Upper lobe of left lung (tissue), 6 donors: ENCODE results near the gene AQP5. TPM values are rescaled to one million over a fixed set of nuclear protein-coding genes. Genes with fewer than 3 reads are reported as not detected.

ENCODE experiments used
- ATAC-seq, 2 donors: fragments of 200-7000 bp; cut with Tn5 transposase; one replicate each; pipeline ENCODE4 v1.9.1; 2022; ENCODE audit warnings: mild to moderate bottlenecking in 2 of 2, moderate library complexity in 2 of 2; ENCODE audit not compliant: low FRiP score in 2 of 2
- DNase-seq, 2 donors: peaks; one replicate each; pipeline ENCODE4 v3.0.0-alpha.2; 2019 to 2020
- H3K27ac ChIP-seq, 4 donors: fragments of 200-600 bp; sonication (generic); one replicate each; pipeline ENCODE4 v1.5.1; 2016 to 2019
- H3K27me3 ChIP-seq, 4 donors: fragments of 200-600 bp; sonication (generic); one replicate each; pipeline ENCODE4 v1.5.1; 2017 to 2019
- H3K36me3 ChIP-seq, 4 donors: fragments of 200-600 bp; sonication (generic); one replicate each; pipeline ENCODE4 v1.5.1; 2016 to 2019
- H3K4me1 ChIP-seq, 4 donors: fragments of 200-600 bp; sonication (generic); one replicate each; pipeline ENCODE4 v1.5.1; 2018 to 2019
- H3K4me3 ChIP-seq, 4 donors: fragments of 200-600 bp; sonication (generic); one replicate each; pipeline ENCODE4 v1.5.1; 2017 to 2019; ENCODE audit warnings: mild to moderate bottlenecking in 2 of 4, moderate library complexity in 1 of 4
- H3K9me3 ChIP-seq, 4 donors: fragments of 200-600 bp; sonication (generic); one replicate each; pipeline ENCODE4 v1.5.1; 2018 to 2019
- CTCF ChIP-seq, 6 experiments: fragments of 450-650 bp in 4 of 6; fragments of 200-600 bp in 2 of 6; sonication (generic) in 2 of 6; IDR thresholded peaks; one replicate each; pipeline ENCODE4 v1.5.1; 2016 to 2019; ENCODE audit warnings: antibody characterized with exemption in 6 of 6
- EP300 ChIP-seq, 4 donors: sonication (generic); formaldehyde crosslinking; IDR thresholded peaks; one replicate each; pipeline ENCODE4 v1.5.1; 2017; ENCODE audit warnings: antibody characterized with exemption in 4 of 4, control low read depth in 2 of 4
- POLR2A ChIP-seq, 4 donors: fragments of 450-650 bp; IDR thresholded peaks; one replicate each; pipeline ENCODE4 v1.5.1; 2016 to 2017; ENCODE audit warnings: antibody characterized with exemption in 4 of 4, mild to moderate bottlenecking in 2 of 4
- POLR2AphosphoS5 ChIP-seq, 2 donors: sonication (generic); formaldehyde crosslinking; IDR thresholded peaks; one replicate each; pipeline ENCODE4 v1.5.1; 2017; ENCODE audit warnings: antibody characterized with exemption in 2 of 2
- WGBS, 2 donors: methylation state at CpG; one replicate each; pipeline ENCODE4 v1.1.5; 2017 to 2018; 5-methylcytosine and 5-hydroxymethylcytosine counted together
- total RNA-seq, 6 donors: library from RNA; depleted of rRNA in 4 of 6; stranded (reverse); fragments of >200 nt in 4 of 6; gene quantifications; one replicate each; pipeline versions ENCODE4 v1.1.0 to v1.2.1, GENCODE V29; 2016 to 2021
- donor health status: DM: no; HTN: no; CAD: no; lungs with moderate emphysema.
- donor health status: DM: no; HTN: yes; CAD: no; lungs with severe emphysema.

AQP5 gene
- total RNA-seq, result 10 to 100 TPM in 5 of 6 donors, 1 to 10 TPM in 1; 7.3 to 36.6 (median 18.1) TPM

- Histone ChIP-seq H3K9me3 (no peaks in the 10 kb centered on the region), H3K4me1 (peaks cover 20 to 47% (median 38%) of the 10 kb centered on the region in 4 donors), H3K27me3 (peaks cover 0 to 22% (median 6%) of the 10 kb centered on the region in 4 donors), H3K27ac (peak within 1 kb of the TSS in 3 of 4 donors; percentile 27 to 52 (median 38)), H3K36me3 (no peaks in the 10 kb centered on the region), H3K4me3 (peak within 1 kb of the TSS in 3 of 4 donors; percentile 26 to 41 (median 34))
- peak in 1 of 2 donors; percentile 35 for ATAC-seq
- 7 to 10% methylated on average over 23 to 33 of the region's 111 CpGs for WGBS, 2 donors
- TF ChIP-seq EP300 (IDR thresholded peaks at IDR 0.05), result no peak
- TF ChIP-seq CTCF (IDR thresholded peaks at IDR 0.05), result no peak
- TF ChIP-seq POLR2AphosphoS5 (IDR thresholded peaks at IDR 0.05), result no peak
- no peak for TF ChIP-seq POLR2A (IDR thresholded peaks at IDR 0.05)
- DNase-seq, result peak in 1 of 2 donors; percentile 88
Measured at GRCh38 chr12:49961111-49961922, at the start of gene AQP5. AQP5 (plus strand) TSS chr12:49961872; CDS start chr12:49962018, 146 bp downstream.

GRCh38 chr12:49912345-49913255 lies 49.1 kb upstream of the AQP5 start:
- no peak overlapping the region for H3K27ac ChIP-seq
- WGBS, 2 donors, result 84% methylated on average over 8 to 16 of the region's 16 CpGs
- H3K27me3 ChIP-seq, result no peaks in the 10 kb centered on the region
- DNase-seq, result peak in 1 of 2 donors; percentile 74
- no peak overlapping the region for H3K4me3 ChIP-seq
- H3K36me3 ChIP-seq, result no peaks in the 10 kb centered on the region
- TF ChIP-seq EP300 (IDR thresholded peaks at IDR 0.05), result no peak
- TF ChIP-seq POLR2AphosphoS5 (IDR thresholded peaks at IDR 0.05), result no peak
- no peak for TF ChIP-seq CTCF (IDR thresholded peaks at IDR 0.05)
- TF ChIP-seq POLR2A (IDR thresholded peaks at IDR 0.05), result no peak
- peak in 1 of 2 donors; percentile 51 for ATAC-seq
- H3K9me3 ChIP-seq, result no peaks in the 10 kb centered on the region
- peaks cover 0 to 4% (median 0%) of the 10 kb centered on the region in 4 donors for H3K4me1 ChIP-seq

GRCh38 chr12:49916129-49916919 lies 45.3 kb upstream of the AQP5 start:
- Histone ChIP-seq H3K9me3 (no peaks in the 10 kb centered on the region), H3K4me3 (no peak overlapping the region), H3K4me1 (peaks cover 0 to 11% (median 4%) of the 10 kb centered on the region in 4 donors), H3K36me3 (no peaks in the 10 kb centered on the region), H3K27ac (no peak overlapping the region), H3K27me3 (no peaks in the 10 kb centered on the region)
- WGBS, 2 donors, result 82 to 83% methylated on average over 8 of the region's 8 CpGs
- no peak for TF ChIP-seq POLR2AphosphoS5 (IDR thresholded peaks at IDR 0.05)
- ATAC-seq, result no peak
- DNase-seq, result no peak

- no peaks in the 10 kb centered on the region for H3K27me3 ChIP-seq
- peaks cover 0 to 11% (median 4%) of the 10 kb centered on the region in 4 donors for H3K4me1 ChIP-seq
- no peak overlapping the region for H3K27ac ChIP-seq
- 89 to 93% methylated on average over 11 to 12 of the region's 12 CpGs for WGBS, 2 donors
- no peak for TF ChIP-seq EP300 (IDR thresholded peaks at IDR 0.05)
- no peak for TF ChIP-seq POLR2AphosphoS5 (IDR thresholded peaks at IDR 0.05)
- no peak for TF ChIP-seq CTCF (IDR thresholded peaks at IDR 0.05)
- no peak for TF ChIP-seq POLR2A (IDR thresholded peaks at IDR 0.05)
- no peak overlapping the region for H3K4me3 ChIP-seq
- no peaks in the 10 kb centered on the region for H3K9me3 ChIP-seq
- no peak for DNase-seq
- H3K36me3 ChIP-seq, result no peaks in the 10 kb centered on the region
- no peak for ATAC-seq
Measured at GRCh38 chr12:49917166-49917787, 44.4 kb upstream of the AQP5 start.
